ENCODE results near the gene RNF112.

DNA sequence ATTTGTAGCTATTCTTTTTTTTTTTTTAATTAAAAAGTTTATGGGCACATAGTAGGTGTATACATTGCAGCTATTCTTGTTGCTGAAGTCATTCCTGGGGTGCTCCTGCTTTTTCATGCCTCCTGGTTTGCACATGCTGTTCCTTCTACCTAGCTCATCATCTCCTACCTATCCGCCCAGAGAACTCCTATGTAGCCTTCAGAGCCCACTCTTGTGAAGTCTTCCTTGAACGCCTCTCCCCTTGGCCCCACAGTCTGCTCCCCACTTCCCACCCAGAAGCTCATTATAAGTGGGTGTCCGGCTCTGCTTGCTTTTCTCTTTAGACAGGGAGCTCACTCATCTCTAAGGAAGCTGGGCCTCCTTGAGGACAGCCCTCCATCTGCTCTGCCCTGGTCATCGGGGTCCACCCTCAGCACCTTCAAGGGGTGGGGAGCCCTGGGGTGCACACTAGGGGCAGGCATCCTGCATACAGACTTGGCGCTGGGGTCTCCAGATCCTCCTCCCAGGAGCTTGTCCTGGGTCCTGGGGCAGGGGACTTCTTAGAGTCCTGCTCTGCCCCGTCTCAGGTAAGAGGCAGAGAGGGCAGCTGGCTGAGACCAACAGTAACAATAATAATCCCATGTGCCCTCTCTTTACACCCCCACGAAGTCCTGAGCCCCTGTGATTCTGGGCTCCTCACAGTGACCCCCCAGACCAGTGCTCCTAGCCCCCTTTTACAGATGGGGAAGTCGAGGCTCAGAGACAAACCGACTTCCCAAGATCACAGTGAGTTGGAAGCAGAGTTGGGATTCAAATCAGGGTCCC lies 45.0 kb upstream of the RNF112 start:
- TF ChIP-seq ZNF274 (IDR thresholded peaks at IDR 0.05; ENCODE audit: low read length) (no peak), ZNF274 (tag by site-specific recombination; IDR thresholded peaks at IDR 0.05; ENCODE audit: borderline replicate concordance) (no peak), ZNF23 (tag by site-specific recombination; IDR thresholded peaks at IDR 0.05; ENCODE audit: borderline replicate concordance) (no peak), INSM2 (tag by site-specific recombination; IDR thresholded peaks at IDR 0.05) (no peak), ZBTB8A (tag by site-specific recombination; IDR thresholded peaks at IDR 0.05) (no peak), ZNF677 (tag by site-specific recombination; IDR thresholded peaks at IDR 0.05) (no peak), ZNF398 (tag by site-specific recombination; IDR thresholded peaks at IDR 0.05) (no peak), ZNF146 (tag by site-specific recombination; IDR thresholded peaks at IDR 0.05) (no peak), ZNF623 (tag by site-specific recombination; IDR thresholded peaks at IDR 0.05) (no peak), ZNF473 (tag by site-specific recombination; IDR thresholded peaks at IDR 0.05) (no peak), CTCF (tag by site-specific recombination; IDR thresholded peaks at IDR 0.05) (no peak), FEZF1 (tag by site-specific recombination; IDR thresholded peaks at IDR 0.05) (no peak)
- TF ChIP-seq, protein P1, sequence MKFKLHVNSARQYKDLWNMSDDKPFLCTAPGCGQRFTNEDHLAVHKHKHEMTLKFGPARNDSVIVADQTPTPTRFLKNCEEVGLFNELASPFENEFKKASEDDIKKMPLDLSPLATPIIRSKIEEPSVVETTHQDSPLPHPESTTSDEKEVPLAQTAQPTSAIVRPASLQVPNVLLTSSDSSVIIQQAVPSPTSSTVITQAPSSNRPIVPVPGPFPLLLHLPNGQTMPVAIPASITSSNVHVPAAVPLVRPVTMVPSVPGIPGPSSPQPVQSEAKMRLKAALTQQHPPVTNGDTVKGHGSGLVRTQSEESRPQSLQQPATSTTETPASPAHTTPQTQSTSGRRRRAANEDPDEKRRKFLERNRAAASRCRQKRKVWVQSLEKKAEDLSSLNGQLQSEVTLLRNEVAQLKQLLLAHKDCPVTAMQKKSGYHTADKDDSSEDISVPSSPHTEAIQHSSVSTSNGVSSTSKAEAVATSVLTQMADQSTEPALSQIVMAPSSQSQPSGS (tag by site-specific recombination; IDR thresholded peaks at IDR 0.05; ENCODE audit: low read depth) = no peak
- TF ChIP-seq, protein P2, sequence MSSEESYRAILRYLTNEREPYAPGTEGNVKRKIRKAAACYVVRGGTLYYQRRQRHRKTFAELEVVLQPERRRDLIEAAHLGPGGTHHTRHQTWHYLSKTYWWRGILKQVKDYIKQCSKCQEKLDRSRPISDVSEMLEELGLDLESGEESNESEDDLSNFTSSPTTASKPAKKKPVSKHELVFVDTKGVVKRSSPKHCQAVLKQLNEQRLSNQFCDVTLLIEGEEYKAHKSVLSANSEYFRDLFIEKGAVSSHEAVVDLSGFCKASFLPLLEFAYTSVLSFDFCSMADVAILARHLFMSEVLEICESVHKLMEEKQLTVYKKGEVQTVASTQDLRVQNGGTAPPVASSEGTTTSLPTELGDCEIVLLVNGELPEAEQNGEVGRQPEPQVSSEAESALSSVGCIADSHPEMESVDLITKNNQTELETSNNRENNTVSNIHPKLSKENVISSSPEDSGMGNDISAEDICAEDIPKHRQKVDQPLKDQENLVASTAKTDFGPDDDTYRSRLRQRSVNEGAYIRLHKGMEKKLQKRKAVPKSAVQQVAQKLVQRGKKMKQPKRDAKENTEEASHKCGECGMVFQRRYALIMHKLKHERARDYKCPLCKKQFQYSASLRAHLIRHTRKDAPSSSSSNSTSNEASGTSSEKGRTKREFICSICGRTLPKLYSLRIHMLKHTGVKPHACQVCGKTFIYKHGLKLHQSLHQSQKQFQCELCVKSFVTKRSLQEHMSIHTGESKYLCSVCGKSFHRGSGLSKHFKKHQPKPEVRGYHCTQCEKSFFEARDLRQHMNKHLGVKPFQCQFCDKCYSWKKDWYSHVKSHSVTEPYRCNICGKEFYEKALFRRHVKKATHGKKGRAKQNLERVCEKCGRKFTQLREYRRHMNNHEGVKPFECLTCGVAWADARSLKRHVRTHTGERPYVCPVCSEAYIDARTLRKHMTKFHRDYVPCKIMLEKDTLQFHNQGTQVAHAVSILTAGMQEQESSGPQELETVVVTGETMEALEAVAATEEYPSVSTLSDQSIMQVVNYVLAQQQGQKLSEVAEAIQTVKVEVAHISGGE (tag by site-specific recombination; conservative IDR thresholded peaks at IDR 0.05; ENCODE audit: low read depth) = no peak
- TF ChIP-seq, protein P3, sequence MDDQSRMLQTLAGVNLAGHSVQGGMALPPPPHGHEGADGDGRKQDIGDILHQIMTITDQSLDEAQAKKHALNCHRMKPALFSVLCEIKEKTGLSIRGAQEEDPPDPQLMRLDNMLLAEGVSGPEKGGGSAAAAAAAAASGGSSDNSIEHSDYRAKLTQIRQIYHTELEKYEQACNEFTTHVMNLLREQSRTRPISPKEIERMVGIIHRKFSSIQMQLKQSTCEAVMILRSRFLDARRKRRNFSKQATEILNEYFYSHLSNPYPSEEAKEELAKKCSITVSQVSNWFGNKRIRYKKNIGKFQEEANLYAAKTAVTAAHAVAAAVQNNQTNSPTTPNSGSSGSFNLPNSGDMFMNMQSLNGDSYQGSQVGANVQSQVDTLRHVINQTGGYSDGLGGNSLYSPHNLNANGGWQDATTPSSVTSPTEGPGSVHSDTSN (CRISPR knock-in tag; IDR thresholded peaks at IDR 0.05) = no peak

All from HEK293 (cell line).